Keratinocyte (primary cell): ENCODE data around the gene VTI1A. TPM values are rescaled to one million over a fixed set of nuclear protein-coding genes. Genes with fewer than 3 reads are reported as not detected.

ENCODE experiments used
- DNase-seq: peaks from one replicate; pipeline ENCODE4 v3.0.0-alpha.2; 2011; ENCODE audit warnings: low read depth, missing footprints, low spot score
- FAIRE-seq: peaks from 2 replicates; lab custom pipeline; 2011; peaks lifted over from hg19 to GRCh38; lab: Jason Lieb, UNC
- H2AFZ ChIP-seq: 2 replicates; pipeline ENCODE4 v1.6.0; 2012; ENCODE audit warnings: low read length, control low read depth, inconsistent platforms; ENCODE audit not compliant: control insufficient read depth
- H3K27ac ChIP-seq: 2 replicates; pipeline ENCODE4 v1.5.1; 2011; ENCODE audit warnings: low read length; ENCODE audit not compliant: control insufficient read depth, insufficient read depth
- H3K27me3 ChIP-seq: 3 replicates; pipeline ENCODE4 v1.6.0; 2011; ENCODE audit warnings: low read length; ENCODE audit not compliant: control insufficient read depth, insufficient read depth; ENCODE audit errors: extremely low read depth
- H3K36me3 ChIP-seq, 2 experiments: 2 replicates in 1 of 2; 3 replicates in 1 of 2; pipeline ENCODE4 v1.5.1; 2011; ENCODE audit warnings: low read length in 2 of 2, mild to moderate bottlenecking in 1 of 2; ENCODE audit not compliant: control insufficient read depth in 2 of 2, insufficient read depth in 2 of 2; ENCODE audit errors: extremely low read depth in 1 of 2
- H3K4me1 ChIP-seq: 3 replicates; pipeline ENCODE4 v1.5.1; 2011; ENCODE audit warnings: low read length; ENCODE audit not compliant: control insufficient read depth, insufficient read depth; ENCODE audit errors: extremely low read depth
- H3K4me2 ChIP-seq: 3 replicates; pipeline ENCODE4 v1.6.0; 2011; ENCODE audit warnings: low read depth, low read length; ENCODE audit not compliant: control insufficient read depth, insufficient read depth; ENCODE audit errors: extremely low read depth
- H3K4me3 ChIP-seq, 3 experiments: fragments of 200-600 bp in 1 of 3; sonication (generic) in 1 of 3; 2 replicates in 2 of 3; 3 replicates in 1 of 3; pipeline ENCODE4 v1.5.1; 2011 to 2016; ENCODE audit warnings: low read length in 3 of 3, mild to moderate bottlenecking in 3 of 3, control low read depth in 2 of 3, inconsistent platforms in 1 of 3, low read depth in 1 of 3, mixed read lengths in 1 of 3, mixed run types in 1 of 3, moderate library complexity in 1 of 3; ENCODE audit not compliant: control insufficient read depth in 2 of 3, insufficient read depth in 2 of 3; ENCODE audit errors: extremely low read depth in 1 of 3
- H3K79me2 ChIP-seq: 2 replicates; pipeline ENCODE4 v1.6.0; 2012; ENCODE audit warnings: low read length; ENCODE audit not compliant: control insufficient read depth, insufficient read depth
- H3K9ac ChIP-seq: 3 replicates; pipeline ENCODE4 v1.6.0; 2011; ENCODE audit warnings: low read length; ENCODE audit not compliant: control insufficient read depth, insufficient read depth; ENCODE audit errors: extremely low read depth
- H3K9me1 ChIP-seq: 3 replicates; pipeline ENCODE4 v1.6.0; 2011; ENCODE audit warnings: low read length; ENCODE audit not compliant: control insufficient read depth, insufficient read depth; ENCODE audit errors: extremely low read depth
- H3K9me3 ChIP-seq: 2 replicates; pipeline ENCODE4 v1.5.1; 2012; ENCODE audit warnings: low read depth, low read length; ENCODE audit not compliant: control insufficient read depth
- H4K20me1 ChIP-seq: 3 replicates; pipeline ENCODE4 v1.6.0; 2011; ENCODE audit warnings: low read length; ENCODE audit not compliant: control insufficient read depth, insufficient read depth; ENCODE audit errors: extremely low read depth
- CTCF ChIP-seq, 3 experiments: IDR thresholded peaks in 1 of 3; conservative IDR thresholded peaks in 1 of 3; optimal IDR thresholded peaks in 1 of 3; 2 replicates in 2 of 3; 3 replicates in 1 of 3; pipeline versions ENCODE3 to v1.5.1; 2011; ENCODE audit warnings: low read length in 3 of 3, mild to moderate bottlenecking in 3 of 3, moderate library complexity in 2 of 3, control low read depth in 1 of 3, inconsistent platforms in 1 of 3; ENCODE audit not compliant: insufficient read depth in 2 of 3; ENCODE audit errors: extremely low read depth in 1 of 3
- EZH2 ChIP-seq: IDR thresholded peaks from one replicate; pipeline ENCODE4 v1.6.1; 2012; ENCODE audit warnings: inconsistent platforms, mild to moderate bottlenecking, low read length, moderate library complexity
- dilution Hi-C: fragments of 300-500 bp; cut with MboI; formaldehyde crosslinking; loops from one replicate; pipeline ENCODE4 v1.7.0; 2020; ENCODE audit warnings: low sequenced_read_pairs; ENCODE audit not compliant: extremely low pct_ligation_motif_present
- polyA plus RNA-seq, 5 experiments: library from polyadenylated mRNA; depleted of rRNA in 3 of 5; stranded (reverse) in 3 of 5; stranded (forward) in 1 of 5; unstranded in 1 of 5; fragments of >200 nt; gene quantifications; 1 replicate in 1 of 5; 2 replicates in 3 of 5; 3 replicates in 1 of 5; pipeline versions ENCODE4 v1.2.1 to v1.2.3, GENCODE V29; 2011 to 2012; ENCODE audit warnings: missing spikeins in 2 of 5, low read depth in 1 of 5, low replicate concordance in 1 of 5

Gene VTI1A
- polyA plus RNA-seq, 1 donor (not counting 4 experiments of a cell fraction or from before 2014, with no cell fraction given): 18.5 TPM

GRCh38 chr10:112774210-112774609, 327.2 kb downstream of the VTI1A start:
- Histone ChIP-seq H4K20me1 (no peaks in the 10 kb centered on the region), H3K4me1 (peaks cover 8% of the 10 kb centered on the region), H3K79me2 (no peaks in the 10 kb centered on the region), H3K9ac (no peak overlapping the region), H3K4me3 (no peak overlapping the region), H3K36me3 (no peaks in the 10 kb centered on the region), H3K27ac (no peak overlapping the region), H3K27me3 (no peaks in the 10 kb centered on the region), H3K9me1 (no peaks in the 10 kb centered on the region), H3K4me2 (no peak overlapping the region), H2AFZ (no peak overlapping the region), H3K9me3 (no peaks in the 10 kb centered on the region)
- FAIRE-seq (no peak), DNase-seq (no peak)
- no peak for TF ChIP-seq CTCF (optimal IDR thresholded peaks at IDR 0.05 in 1 of 3, IDR thresholded peaks at IDR 0.05 in 1 of 3, conservative IDR thresholded peaks at IDR 0.05 in 1 of 3; ENCODE audit: extremely low read depth in 1 of 3, insufficient read depth in 2 of 3, low read length in 3 of 3)
- no peak for TF ChIP-seq EZH2
- dilution Hi-C loops: no loop called here

GRCh38 chr10:112774798-112775197, 327.8 kb downstream of the VTI1A start:
- no peak overlapping the region for H3K4me2 ChIP-seq
- H4K20me1 ChIP-seq: no peaks in the 10 kb centered on the region
- no peaks in the 10 kb centered on the region for H3K9me3 ChIP-seq
- H3K4me1 ChIP-seq: peaks cover 8% of the 10 kb centered on the region
- no peak overlapping the region for H2AFZ ChIP-seq
- TF ChIP-seq EZH2 (no peak), CTCF (optimal IDR thresholded peaks at IDR 0.05 in 1 of 3, IDR thresholded peaks at IDR 0.05 in 1 of 3, conservative IDR thresholded peaks at IDR 0.05 in 1 of 3; ENCODE audit: extremely low read depth in 1 of 3, insufficient read depth in 2 of 3, low read length in 3 of 3) (no peak)
- no peak for FAIRE-seq
- DNase-seq: no peak
- no peaks in the 10 kb centered on the region for H3K27me3 ChIP-seq
- H3K9ac ChIP-seq: no peak overlapping the region
- dilution Hi-C loops: no loop called here
- no peaks in the 10 kb centered on the region for H3K9me1 ChIP-seq
- no peaks in the 10 kb centered on the region for H3K36me3 ChIP-seq
- no peak overlapping the region for H3K27ac ChIP-seq
- no peaks in the 10 kb centered on the region for H3K79me2 ChIP-seq
- H3K4me3 ChIP-seq: no peak overlapping the region
